Panc1 (cell line): Measurements from ENCODE around the gene TMEM108.

Experiments used
- CTCF ChIP-seq: fragments of 450-650 bp; IDR thresholded peaks from 2 replicates; pipeline ENCODE4 v1.5.1; 2017; ENCODE audit warnings: mild to moderate bottlenecking
- POLR2AphosphoS5 ChIP-seq: IDR thresholded peaks from 2 replicates; pipeline ENCODE4 v1.6.1; 2012; ENCODE audit warnings: mild to moderate bottlenecking, low read depth, low read length, moderate library complexity
- REST ChIP-seq, 2 experiments: IDR thresholded peaks; 2 replicates each; pipeline ENCODE4 v1.6.1; 2011 to 2012; ENCODE audit warnings: low read depth in 2 of 2, control low read depth in 1 of 2, low read length in 1 of 2, mild to moderate bottlenecking in 1 of 2, moderate library complexity in 1 of 2; ENCODE audit not compliant: insufficient read depth in 1 of 2
- SIN3A ChIP-seq: IDR thresholded peaks from 2 replicates; pipeline ENCODE4 v1.6.1; 2012; ENCODE audit warnings: low read depth, mild to moderate bottlenecking, low read length, moderate library complexity, borderline replicate concordance; ENCODE audit not compliant: insufficient read depth

DNA sequence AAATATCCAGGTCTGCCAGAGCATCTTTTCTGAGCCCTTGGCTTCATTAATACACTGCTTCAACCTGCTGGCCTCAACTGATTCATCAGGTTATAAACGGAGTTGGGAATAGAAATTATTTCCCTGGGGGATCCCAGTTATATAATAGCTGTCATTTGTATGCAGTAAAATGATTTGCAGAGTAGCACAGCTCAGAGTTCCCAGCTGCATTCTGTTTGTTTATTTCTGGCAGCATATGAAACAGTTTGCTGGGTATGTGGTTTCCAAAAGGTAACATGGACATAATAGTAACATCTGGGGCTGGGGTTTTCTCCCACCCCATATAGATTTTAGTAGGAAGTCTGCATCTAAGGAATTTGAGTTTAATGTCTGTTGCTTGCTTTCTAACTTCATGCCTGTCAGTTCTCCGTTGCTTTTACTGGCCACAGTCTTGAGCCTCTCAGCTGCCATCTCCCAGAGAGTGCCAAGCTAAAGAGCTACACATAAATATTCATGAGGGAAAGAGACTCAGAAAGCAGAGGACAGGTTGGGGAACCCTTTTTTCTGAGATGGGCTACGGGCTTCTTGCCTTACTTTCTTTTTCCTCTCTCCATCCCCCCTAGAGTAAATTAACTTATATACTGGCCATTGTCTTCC is 124.6 kb downstream of the TMEM108 start:
- TF ChIP-seq CTCF (no peak), POLR2AphosphoS5 (no peak), SIN3A (no peak), REST (IDR thresholded peaks at IDR 0.05; ENCODE audit: insufficient read depth in 1 of 2, low read depth in 2 of 2, low read length in 1 of 2) (no peak)
